CD14-positive monocyte (primary cell): Measurements from ENCODE around the gene FAM171A1. TPM values are rescaled to one million over a fixed set of nuclear protein-coding genes. Genes with fewer than 3 reads are reported as not detected.

Experiments
- DNase-seq, 3 donors: peaks; one replicate each; pipeline ENCODE4 v3.0.0-alpha.2; 2011 to 2022
- H2AFZ ChIP-seq: 2 replicates; pipeline ENCODE4 v1.6.0; 2012; ENCODE audit warnings: mild to moderate bottlenecking, low read depth, low read length, inconsistent platforms; ENCODE audit not compliant: insufficient read depth, poor library complexity, severe bottlenecking
- H3K27ac ChIP-seq, 2 donors: 1 replicate in 1 of 2; 2 replicates in 1 of 2; pipeline ENCODE4 v1.5.1; 2012 to 2013; ENCODE audit warnings: low read length in 2 of 2, control low read depth in 1 of 2, inconsistent platforms in 1 of 2, low read depth in 1 of 2, mild to moderate bottlenecking in 1 of 2
- H3K27me3 ChIP-seq, 2 donors: one replicate each; pipeline versions ENCODE4 v1.6.0 to v1.6.1; 2011 to 2013; ENCODE audit warnings: low read length in 2 of 2; ENCODE audit not compliant: control insufficient read depth in 2 of 2, insufficient read depth in 2 of 2
- H3K36me3 ChIP-seq, 2 donors: replicated peaks in 1 of 2; 1 replicate in 1 of 2; 2 replicates in 1 of 2; pipeline versions ENCODE4 v1.5.1 to v1.6.1; 2012 to 2013; ENCODE audit warnings: low read length in 2 of 2, control low read depth in 1 of 2, inconsistent platforms in 1 of 2, mild to moderate bottlenecking in 1 of 2; ENCODE audit not compliant: insufficient read depth in 2 of 2, control insufficient read depth in 1 of 2
- H3K4me1 ChIP-seq, 2 donors: 1 replicate in 1 of 2; 2 replicates in 1 of 2; pipeline versions ENCODE4 v1.5.1 to v1.6.1; 2012 to 2013; ENCODE audit warnings: low read length in 2 of 2, control low read depth in 1 of 2, inconsistent platforms in 1 of 2, mild to moderate bottlenecking in 1 of 2, moderate library complexity in 1 of 2; ENCODE audit not compliant: insufficient read depth in 2 of 2, control insufficient read depth in 1 of 2
- H3K4me2 ChIP-seq: replicated peaks from 2 replicates; pipeline ENCODE3; 2012; ENCODE audit warnings: low read length, moderate library complexity, mild to moderate bottlenecking; ENCODE audit not compliant: poor library complexity, severe bottlenecking; ENCODE audit errors: extremely low read depth
- H3K4me3 ChIP-seq, 3 experiments: fragments of 200-600 bp in 1 of 3; sonication (generic) in 1 of 3; replicated peaks in 1 of 3; 1 replicate in 2 of 3; 2 replicates in 1 of 3; pipeline ENCODE4 v1.5.1; 2011 to 2013; ENCODE audit warnings: low read length in 3 of 3, mild to moderate bottlenecking in 3 of 3, control low read depth in 2 of 3, low read depth in 2 of 3, inconsistent platforms in 1 of 3, moderate library complexity in 1 of 3
- H3K79me2 ChIP-seq: 2 replicates; pipeline ENCODE4 v1.6.0; 2012; ENCODE audit warnings: mild to moderate bottlenecking, control low read depth, inconsistent platforms, low read length, moderate library complexity; ENCODE audit not compliant: insufficient read depth
- H3K9ac ChIP-seq: 2 replicates; pipeline ENCODE4 v1.6.0; 2017; ENCODE audit warnings: low read length, mild to moderate bottlenecking; ENCODE audit not compliant: insufficient read depth, poor library complexity, severe bottlenecking
- H3K9me3 ChIP-seq, 2 donors: replicated peaks in 1 of 2; 1 replicate in 1 of 2; 2 replicates in 1 of 2; pipeline versions ENCODE4 v1.5.1 to v1.6.1; 2012 to 2013; ENCODE audit warnings: low read length in 2 of 2, control low read depth in 1 of 2; ENCODE audit not compliant: control insufficient read depth in 1 of 2, insufficient read depth in 1 of 2
- H4K20me1 ChIP-seq: 2 replicates; pipeline ENCODE4 v1.6.0; 2012; ENCODE audit warnings: mild to moderate bottlenecking, low read length, control low read depth, moderate library complexity; ENCODE audit not compliant: insufficient read depth
- H3K27ac Mint-ChIP-seq, 7 donors: one replicate each; pipeline ENCODE4 v1.8.0; 2020; ENCODE audit warnings: mild to moderate bottlenecking in 7 of 7, mixed read lengths in 7 of 7, moderate library complexity in 6 of 7, inconsistent platforms in 2 of 7
- H3K27me3 Mint-ChIP-seq, 3 donors: one replicate each; pipeline ENCODE4 v1.8.0; 2021 to 2022; ENCODE audit warnings: low read depth in 3 of 3, mild to moderate bottlenecking in 3 of 3, mixed read lengths in 3 of 3, moderate library complexity in 3 of 3, inconsistent platforms in 1 of 3
- H3K36me3 Mint-ChIP-seq, 2 donors: one replicate each; pipeline ENCODE4 v1.8.0; 2020; ENCODE audit warnings: mixed read lengths in 2 of 2, inconsistent platforms in 1 of 2, mild to moderate bottlenecking in 1 of 2
- H3K4me1 Mint-ChIP-seq: one replicate; pipeline ENCODE4 v1.8.0; 2020; ENCODE audit warnings: mild to moderate bottlenecking, mixed read lengths
- H3K4me3 Mint-ChIP-seq, 2 donors: one replicate each; pipeline ENCODE4 v1.8.0; 2020; ENCODE audit warnings: mild to moderate bottlenecking in 2 of 2, mixed read lengths in 2 of 2, moderate library complexity in 1 of 2
- H3K9me3 Mint-ChIP-seq, 7 donors: one replicate each; pipeline ENCODE4 v1.8.0; 2020 to 2022; ENCODE audit warnings: mixed read lengths in 7 of 7, mild to moderate bottlenecking in 6 of 7, moderate library complexity in 6 of 7, inconsistent platforms in 2 of 7
- WGBS: methylation state at CpG from one replicate; pipeline ENCODE4 v1.1.5; 2013; ENCODE audit warnings: missing lambda C conversion rate; ENCODE audit not compliant: insufficient coverage; 5-methylcytosine and 5-hydroxymethylcytosine counted together
- intact Hi-C, 2 donors: fragments of 100-400 bp; cut with micrococcal nuclease; formaldehyde crosslinking; loops; one replicate each; pipeline versions ENCODE4 v1.15.0 to v1.15.1; 2023
- polyA plus RNA-seq, 3 donors: library from polyadenylated mRNA; depleted of rRNA in 1 of 3; unstranded in 2 of 3; stranded (reverse) in 1 of 3; fragments of 300-500 nt in 2 of 3; fragments of >200 nt in 1 of 3; fragmentation: Illumina TruSeq in 2 of 3; gene quantifications; 1 replicate in 2 of 3; 2 replicates in 1 of 3; pipeline ENCODE4 v1.2.3, GENCODE V29; 2012 to 2021
- TF ChIP-seq, protein P1 (sequence below): fragments of 200-600 bp; IDR thresholded peaks from one replicate; pipeline ENCODE4 v1.8.0; 2022; ENCODE audit warnings: antibody characterized with exemption, mild to moderate bottlenecking

FAM171A1 gene
- polyA plus RNA-seq, 3 donors: not detected

DNA sequence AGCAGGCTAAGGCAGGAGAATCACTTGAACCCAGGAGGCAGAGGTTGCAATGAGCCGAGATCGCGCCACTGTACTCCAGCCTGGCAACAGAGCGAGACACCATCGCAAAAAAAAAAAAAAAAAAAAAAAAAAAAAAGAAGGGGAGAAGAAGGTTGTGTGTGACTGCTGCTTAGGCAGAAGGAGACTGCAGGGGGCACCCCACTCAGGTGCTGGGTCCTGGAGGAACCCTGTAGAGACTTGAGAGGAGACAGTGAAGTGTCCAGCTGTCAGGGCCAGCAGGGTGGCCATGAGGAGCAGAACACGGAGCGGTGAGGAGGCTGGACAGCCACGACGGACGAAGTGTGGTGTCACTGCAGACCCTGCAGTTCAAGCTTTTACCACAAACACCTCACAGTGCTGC lies 103.6 kb downstream of the FAM171A1 start:
- H3K36me3 Mint-ChIP-seq: no peaks in the 10 kb centered on the region
- TF ChIP-seq, protein P1, sequence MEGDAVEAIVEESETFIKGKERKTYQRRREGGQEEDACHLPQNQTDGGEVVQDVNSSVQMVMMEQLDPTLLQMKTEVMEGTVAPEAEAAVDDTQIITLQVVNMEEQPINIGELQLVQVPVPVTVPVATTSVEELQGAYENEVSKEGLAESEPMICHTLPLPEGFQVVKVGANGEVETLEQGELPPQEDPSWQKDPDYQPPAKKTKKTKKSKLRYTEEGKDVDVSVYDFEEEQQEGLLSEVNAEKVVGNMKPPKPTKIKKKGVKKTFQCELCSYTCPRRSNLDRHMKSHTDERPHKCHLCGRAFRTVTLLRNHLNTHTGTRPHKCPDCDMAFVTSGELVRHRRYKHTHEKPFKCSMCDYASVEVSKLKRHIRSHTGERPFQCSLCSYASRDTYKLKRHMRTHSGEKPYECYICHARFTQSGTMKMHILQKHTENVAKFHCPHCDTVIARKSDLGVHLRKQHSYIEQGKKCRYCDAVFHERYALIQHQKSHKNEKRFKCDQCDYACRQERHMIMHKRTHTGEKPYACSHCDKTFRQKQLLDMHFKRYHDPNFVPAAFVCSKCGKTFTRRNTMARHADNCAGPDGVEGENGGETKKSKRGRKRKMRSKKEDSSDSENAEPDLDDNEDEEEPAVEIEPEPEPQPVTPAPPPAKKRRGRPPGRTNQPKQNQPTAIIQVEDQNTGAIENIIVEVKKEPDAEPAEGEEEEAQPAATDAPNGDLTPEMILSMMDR: no peak
- Histone ChIP-seq H3K4me1 (no peaks in the 10 kb centered on the region), H3K27ac (no peak overlapping the region), H3K9ac (no peak overlapping the region), H3K27me3 (no peaks in the 10 kb centered on the region), H4K20me1 (no peaks in the 10 kb centered on the region), H3K36me3 (no peaks in the 10 kb centered on the region), H2AFZ (no peak overlapping the region), H3K79me2 (no peaks in the 10 kb centered on the region), H3K4me2 (no peak overlapping the region), H3K9me3 (peaks cover 0 to 11% of the 10 kb centered on the region in 2 donors), H3K4me3 (no peak overlapping the region)
- H3K4me1 Mint-ChIP-seq: no peaks in the 10 kb centered on the region
- H3K9me3 Mint-ChIP-seq: peaks cover 5 to 32% (median 14%) of the 10 kb centered on the region in 7 donors
- WGBS: no CpG with 5 or more reads among the region's 10 CpGs
- intact Hi-C loops: no loop called here
- no peak overlapping the region for H3K27ac Mint-ChIP-seq
- H3K4me3 Mint-ChIP-seq: no peak overlapping the region
- DNase-seq: no peak
- peaks cover 0 to 16% (median 1%) of the 10 kb centered on the region in 3 donors for H3K27me3 Mint-ChIP-seq

DNA sequence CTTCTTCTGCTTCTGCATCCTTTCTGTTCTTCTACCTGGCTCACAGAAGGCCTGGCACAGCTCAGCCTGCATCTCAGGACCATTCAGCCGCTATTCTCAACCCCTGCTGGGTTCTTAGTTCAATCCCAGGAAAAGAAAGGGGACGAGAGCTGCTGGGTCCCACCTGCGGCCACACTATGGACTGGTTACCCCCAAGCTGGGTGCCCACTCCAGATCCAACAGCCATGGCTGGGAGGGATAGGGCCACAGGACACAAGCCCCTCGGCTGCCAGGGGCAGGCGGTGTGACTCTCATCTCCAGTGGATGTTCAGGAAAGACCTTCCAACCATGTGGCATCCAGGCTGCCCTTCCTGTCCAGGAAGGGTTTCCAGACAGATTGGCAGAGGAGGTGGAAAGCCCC lies 105.0 kb downstream of the FAM171A1 start:
- Histone ChIP-seq H3K4me1 (no peaks in the 10 kb centered on the region), H2AFZ (no peak overlapping the region), H3K9me3 (peaks cover 0 to 11% of the 10 kb centered on the region in 2 donors), H4K20me1 (no peaks in the 10 kb centered on the region), H3K4me2 (no peak overlapping the region), H3K27me3 (peaks cover 0 to 3% of the 10 kb centered on the region in 2 donors), H3K79me2 (no peaks in the 10 kb centered on the region), H3K36me3 (no peaks in the 10 kb centered on the region), H3K9ac (no peak overlapping the region), H3K27ac (no peak overlapping the region), H3K4me3 (no peak overlapping the region)
- Mint-ChIP-seq H3K9me3 (peaks cover 5 to 32% (median 14%) of the 10 kb centered on the region in 7 donors), H3K4me1 (no peaks in the 10 kb centered on the region), H3K27ac (no peak overlapping the region), H3K4me3 (no peak overlapping the region), H3K27me3 (peaks cover 0 to 16% (median 1%) of the 10 kb centered on the region in 3 donors), H3K36me3 (no peaks in the 10 kb centered on the region)
- WGBS: 100% methylated on average over 3 of the region's 5 CpGs
- intact Hi-C loops: no loop called here
- no peak for DNase-seq
- TF ChIP-seq, protein P1: no peak
